ENCODE measurements around the gene ZNF575.
A peak's percentile ranks its signal among the peaks of the same experiment; 100 is the strongest.

- TF ChIP-seq, protein P1, sequence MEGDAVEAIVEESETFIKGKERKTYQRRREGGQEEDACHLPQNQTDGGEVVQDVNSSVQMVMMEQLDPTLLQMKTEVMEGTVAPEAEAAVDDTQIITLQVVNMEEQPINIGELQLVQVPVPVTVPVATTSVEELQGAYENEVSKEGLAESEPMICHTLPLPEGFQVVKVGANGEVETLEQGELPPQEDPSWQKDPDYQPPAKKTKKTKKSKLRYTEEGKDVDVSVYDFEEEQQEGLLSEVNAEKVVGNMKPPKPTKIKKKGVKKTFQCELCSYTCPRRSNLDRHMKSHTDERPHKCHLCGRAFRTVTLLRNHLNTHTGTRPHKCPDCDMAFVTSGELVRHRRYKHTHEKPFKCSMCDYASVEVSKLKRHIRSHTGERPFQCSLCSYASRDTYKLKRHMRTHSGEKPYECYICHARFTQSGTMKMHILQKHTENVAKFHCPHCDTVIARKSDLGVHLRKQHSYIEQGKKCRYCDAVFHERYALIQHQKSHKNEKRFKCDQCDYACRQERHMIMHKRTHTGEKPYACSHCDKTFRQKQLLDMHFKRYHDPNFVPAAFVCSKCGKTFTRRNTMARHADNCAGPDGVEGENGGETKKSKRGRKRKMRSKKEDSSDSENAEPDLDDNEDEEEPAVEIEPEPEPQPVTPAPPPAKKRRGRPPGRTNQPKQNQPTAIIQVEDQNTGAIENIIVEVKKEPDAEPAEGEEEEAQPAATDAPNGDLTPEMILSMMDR (IDR thresholded peaks at IDR 0.05): peak in 2 of 4 experiments; percentile 15 to 22
- TF ChIP-seq POLR2A (IDR thresholded peaks at IDR 0.05): peak; percentile 34 to 56
These were observed 29.2 kb upstream of the ZNF575 start for GRCh38 chr19:43503501-43504425.

Data from uterus (tissue), 2 donors.